ENCODE measurements around the gene NR0B2.

DNA sequence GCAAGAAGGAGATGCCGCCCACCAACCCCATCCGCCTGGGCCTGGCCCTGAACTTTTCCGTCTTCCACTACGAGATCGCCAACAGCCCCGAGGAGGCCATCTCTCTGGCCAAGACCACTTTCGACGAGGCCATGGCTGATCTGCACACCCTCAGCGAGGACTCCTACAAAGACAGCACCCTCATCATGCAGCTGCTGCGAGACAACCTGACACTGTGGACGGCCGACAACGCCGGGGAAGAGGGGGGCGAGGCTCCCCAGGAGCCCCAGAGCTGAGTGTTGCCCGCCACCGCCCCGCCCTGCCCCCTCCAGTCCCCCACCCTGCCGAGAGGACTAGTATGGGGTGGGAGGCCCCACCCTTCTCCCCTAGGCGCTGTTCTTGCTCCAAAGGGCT, 50.1 kb downstream of the NR0B2 start:
- TF ChIP-seq, protein P1, sequence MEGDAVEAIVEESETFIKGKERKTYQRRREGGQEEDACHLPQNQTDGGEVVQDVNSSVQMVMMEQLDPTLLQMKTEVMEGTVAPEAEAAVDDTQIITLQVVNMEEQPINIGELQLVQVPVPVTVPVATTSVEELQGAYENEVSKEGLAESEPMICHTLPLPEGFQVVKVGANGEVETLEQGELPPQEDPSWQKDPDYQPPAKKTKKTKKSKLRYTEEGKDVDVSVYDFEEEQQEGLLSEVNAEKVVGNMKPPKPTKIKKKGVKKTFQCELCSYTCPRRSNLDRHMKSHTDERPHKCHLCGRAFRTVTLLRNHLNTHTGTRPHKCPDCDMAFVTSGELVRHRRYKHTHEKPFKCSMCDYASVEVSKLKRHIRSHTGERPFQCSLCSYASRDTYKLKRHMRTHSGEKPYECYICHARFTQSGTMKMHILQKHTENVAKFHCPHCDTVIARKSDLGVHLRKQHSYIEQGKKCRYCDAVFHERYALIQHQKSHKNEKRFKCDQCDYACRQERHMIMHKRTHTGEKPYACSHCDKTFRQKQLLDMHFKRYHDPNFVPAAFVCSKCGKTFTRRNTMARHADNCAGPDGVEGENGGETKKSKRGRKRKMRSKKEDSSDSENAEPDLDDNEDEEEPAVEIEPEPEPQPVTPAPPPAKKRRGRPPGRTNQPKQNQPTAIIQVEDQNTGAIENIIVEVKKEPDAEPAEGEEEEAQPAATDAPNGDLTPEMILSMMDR (IDR thresholded peaks at IDR 0.05), result no peak
- TF ChIP-seq ZFX (IDR thresholded peaks at IDR 0.05; ENCODE audit: borderline replicate concordance), result no peak
